NCI-H82 treated with DMSO at 0.1 percent for 48 hours (cell line): ENCODE data around the gene PRDX4.
A peak's percentile ranks its signal among the peaks of the same experiment; 100 is the strongest.
"Not testable (repeated sequence)": the region's sequence is repeated elsewhere in the genome, so short reads cannot be mapped to it uniquely, and the experiment has no call there.

Experiments
- DNase-seq: peaks from one replicate; lab custom pipeline; 2025; ENCODE audit not compliant: unreplicated experiment; lab: John Stamatoyannopoulos, UW

Gene PRDX4

DNA sequence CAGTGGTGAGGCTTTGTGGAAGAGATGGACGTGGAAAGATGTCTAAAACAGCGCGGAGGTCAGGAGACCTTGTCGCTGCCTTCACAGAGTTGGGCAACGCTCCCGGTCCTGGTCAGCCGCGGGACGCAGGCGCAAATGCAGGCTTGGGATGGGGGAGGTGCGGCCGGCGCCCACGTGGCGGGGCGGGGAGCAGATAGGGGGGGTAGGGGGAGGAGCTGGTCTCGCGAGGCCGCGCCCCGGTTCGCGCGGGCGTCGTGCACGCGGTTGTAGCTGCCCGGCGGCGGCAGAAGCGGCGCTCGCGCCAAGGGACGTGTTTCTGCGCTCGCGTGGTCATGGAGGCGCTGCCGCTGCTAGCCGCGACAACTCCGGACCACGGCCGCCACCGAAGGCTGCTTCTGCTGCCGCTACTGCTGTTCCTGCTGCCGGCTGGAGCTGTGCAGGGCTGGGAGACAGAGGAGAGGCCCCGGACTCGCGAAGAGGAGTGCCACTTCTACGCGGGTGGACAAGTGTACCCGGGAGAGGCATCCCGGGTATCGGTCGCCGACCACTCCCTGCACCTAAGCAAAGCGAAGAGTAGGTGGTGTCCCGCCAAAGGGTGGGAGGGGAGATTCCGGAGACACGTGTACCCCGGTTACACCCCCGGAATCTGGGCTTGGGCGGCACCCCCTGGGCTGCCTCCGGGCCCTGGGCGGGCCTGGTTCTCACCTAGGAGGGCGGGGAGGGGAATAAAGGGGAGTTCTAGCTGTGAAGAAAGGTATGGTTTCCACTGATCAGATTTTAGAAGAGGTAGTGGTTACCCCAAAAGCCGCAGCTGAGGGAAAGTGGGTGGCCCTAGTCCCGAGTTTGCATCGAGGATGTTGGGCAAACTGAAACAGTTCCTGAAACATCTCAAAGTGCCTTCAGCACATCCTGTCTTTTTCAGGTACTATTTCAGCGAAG is at the start of gene PRDX4:
PRDX4 (plus strand) TSS at position 255 of the 939 bp plus-strand sequence; CDS start at position 333, 78 bp downstream.
- DNase-seq: peak; percentile 72

DNA sequence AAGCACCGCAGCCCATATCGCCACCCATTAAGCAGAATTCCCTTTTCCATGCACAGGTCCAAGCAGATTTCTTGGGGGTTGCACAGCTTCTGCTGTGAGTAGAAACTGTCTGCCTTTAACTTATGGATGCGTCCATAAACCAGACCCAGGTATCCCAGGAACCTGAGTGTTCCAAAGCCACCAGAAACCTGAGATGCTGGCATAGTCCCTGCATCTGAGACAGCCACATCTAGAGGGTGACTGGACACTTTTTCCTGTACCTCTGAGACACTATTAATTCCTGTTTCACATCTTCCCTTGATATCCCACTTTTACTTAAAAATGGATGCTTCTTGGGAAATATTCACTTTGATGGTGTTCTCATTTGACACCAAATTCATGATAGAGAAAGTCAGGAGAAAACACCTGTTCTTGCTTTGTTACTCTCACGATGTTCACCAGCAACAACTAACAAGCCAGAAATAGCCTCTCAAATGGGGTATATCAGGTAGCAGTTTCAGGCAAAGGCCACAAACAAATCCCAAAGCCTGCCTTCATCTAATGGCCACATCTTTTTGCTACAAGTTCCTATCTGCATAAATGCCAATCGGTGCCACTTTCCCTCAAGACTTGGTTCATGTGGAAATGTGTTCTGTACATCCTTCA is 45.5 kb upstream of the PRDX4 start:
- DNase-seq: no peak

- no peak for DNase-seq
Measured at GRCh38 chrX:23623797-23624196, 43.5 kb upstream of the PRDX4 start.

GRCh38 chrX:23626651-23627050 is 40.6 kb upstream of the PRDX4 start:
- no peak for DNase-seq

DNA sequence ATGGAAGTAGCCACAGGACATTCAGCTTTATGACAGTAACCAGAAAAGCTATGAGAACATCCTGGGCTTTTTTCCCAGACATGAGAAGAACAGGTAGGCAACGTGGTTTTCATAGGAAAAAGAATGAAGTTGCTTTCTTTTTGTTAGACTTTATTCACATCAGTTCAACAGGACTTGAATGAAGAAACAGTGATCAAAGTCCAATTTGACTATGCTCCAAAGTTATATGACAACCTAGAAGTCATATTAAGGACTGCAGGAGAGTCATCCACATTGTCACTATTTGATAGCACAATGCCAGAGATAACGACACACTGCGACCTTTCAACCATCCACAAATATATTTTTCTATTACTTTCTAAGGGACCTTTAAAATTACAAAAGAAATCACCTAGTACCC is 39.2 kb upstream of the PRDX4 start:
- no peak for DNase-seq

GRCh38 chrX:23631136-23631535 is 36.2 kb upstream of the PRDX4 start:
- no peak for DNase-seq

GRCh38 chrX:23633834-23634580 is 33.3 kb upstream of the PRDX4 start:
- no peak for DNase-seq

DNA sequence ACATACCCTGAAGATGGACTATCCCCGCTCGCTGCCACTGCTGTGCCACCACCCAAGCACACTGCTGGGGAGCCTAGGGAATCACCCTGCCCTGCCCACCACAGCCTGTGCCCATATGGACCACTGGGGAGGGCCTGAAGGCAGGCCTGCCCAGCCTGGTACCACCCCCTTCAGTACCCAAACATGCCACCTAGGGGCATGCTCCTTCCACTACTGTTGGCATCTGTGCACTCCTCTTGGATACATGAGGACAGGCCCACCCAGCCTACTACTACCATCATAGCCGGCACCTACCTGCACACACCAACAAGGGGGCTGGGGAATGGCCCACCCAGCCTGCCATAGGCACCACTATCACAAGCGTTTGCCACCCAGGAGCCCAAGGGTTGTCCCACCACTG is 30.1 kb upstream of the PRDX4 start:
- no peak for DNase-seq

DNA sequence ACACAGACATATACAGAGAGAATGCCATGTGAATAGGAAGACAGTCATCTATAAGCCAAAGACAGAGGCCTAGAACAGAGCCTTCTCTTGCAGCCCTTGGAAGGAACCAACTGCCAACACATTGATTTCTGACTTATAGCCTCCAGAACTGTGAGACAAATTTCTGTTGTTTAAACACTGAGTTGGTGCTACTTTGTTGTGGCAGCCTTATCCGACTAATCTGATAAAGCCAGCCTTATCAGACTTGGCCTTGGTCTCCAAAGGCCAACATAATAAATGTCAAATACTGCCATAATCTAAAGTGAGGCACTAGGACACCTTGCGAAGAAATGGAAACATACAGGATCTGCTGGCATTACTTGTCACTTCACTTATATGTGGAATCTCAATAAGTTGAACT is 24.3 kb upstream of the PRDX4 start:
- no peak for DNase-seq

DNA sequence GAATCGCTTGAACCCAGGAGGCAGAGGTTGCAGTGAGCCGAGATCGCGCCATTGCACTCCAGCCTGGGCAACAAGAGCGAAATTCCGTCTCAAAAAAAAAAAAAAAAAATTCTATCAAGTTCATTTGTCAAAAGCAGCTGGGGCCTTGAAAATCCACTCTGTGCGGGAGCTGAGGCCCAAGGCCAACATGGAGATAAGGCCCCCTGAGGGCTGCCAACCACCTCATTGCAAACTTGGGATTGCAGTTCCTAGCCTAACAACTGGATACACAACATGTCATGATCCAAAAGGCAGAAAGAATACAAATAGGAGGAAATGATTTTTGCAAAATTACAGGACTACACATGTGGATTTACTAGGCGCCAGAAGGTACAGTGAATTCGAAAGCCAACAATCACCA is 22.5 kb upstream of the PRDX4 start:
- no peak for DNase-seq

DNA sequence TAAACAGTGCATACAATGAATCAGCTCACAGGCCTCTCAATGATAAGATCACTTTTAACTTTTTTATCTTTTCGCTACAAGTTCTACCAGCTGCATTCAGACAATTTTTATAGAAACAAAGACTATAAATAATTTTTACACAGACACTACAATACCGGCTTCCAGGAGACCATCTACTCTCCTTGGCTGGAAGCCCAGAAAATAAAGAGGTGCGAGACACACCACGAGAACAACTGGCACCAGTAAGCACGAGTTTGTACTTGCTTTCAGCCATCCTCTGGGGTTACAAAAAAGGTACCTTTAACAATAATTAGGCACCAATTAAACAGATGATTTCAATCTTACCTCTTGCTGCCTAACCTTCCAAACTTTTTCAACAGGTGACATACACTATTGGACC is 11.2 kb upstream of the PRDX4 start:
- no peak for DNase-seq

GRCh38 chrX:23656684-23657083 is 10.6 kb upstream of the PRDX4 start:
- DNase-seq: no peak

- no peak for DNase-seq
Measured at GRCh38 chrX:23659339-23659738, 8.0 kb upstream of the PRDX4 start.

DNA sequence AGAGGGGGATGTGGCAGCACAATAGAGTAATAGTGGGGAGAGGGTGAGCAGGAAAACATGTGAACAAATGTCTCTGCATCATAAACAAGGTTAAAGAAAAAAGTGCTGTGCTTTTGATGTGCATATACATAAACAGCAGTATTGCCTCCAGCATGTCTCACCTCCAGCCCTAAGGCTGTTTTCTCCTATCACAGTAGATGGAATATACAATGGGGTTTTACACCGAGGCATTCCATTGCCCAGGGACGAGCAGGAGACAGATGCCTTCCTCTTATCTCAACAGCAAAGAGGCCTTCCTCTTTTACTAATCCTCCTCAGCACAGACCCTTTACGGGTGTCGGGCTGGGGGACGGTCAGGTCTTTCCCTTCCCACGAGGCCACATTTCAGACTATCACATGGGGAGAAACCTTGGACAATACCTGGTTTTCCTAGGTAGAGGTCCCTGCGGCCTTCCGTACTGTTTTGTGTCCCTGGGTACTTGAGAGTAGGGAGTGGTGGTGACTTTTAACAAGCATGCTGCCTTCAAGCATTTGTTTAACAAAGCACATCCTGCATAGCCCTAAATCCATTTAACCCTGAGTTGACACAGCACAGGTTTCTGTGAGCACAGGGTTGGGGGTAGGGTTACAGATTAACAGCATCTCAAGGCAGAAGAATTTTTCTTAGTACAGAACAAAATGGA is 7.1 kb upstream of the PRDX4 start:
- not testable (repeated sequence) for DNase-seq

DNA sequence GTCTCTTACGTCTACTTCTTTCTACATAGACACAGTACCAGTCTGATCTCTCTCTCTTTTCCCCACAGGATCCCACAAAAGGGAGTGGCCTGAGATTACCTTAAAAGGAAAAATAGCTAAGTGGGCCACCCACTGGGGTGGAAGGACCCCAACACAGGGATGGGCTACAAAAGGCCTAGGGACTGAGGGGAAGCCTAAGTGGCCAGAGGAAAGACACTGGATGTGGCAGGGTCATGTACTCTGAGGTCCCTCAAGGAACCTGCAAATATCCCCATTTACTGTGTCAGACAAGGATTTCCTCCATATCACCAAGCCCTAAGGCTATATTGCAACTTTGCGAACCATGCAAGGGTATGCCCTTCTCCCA is 6.5 kb upstream of the PRDX4 start:
- no peak for DNase-seq

DNA sequence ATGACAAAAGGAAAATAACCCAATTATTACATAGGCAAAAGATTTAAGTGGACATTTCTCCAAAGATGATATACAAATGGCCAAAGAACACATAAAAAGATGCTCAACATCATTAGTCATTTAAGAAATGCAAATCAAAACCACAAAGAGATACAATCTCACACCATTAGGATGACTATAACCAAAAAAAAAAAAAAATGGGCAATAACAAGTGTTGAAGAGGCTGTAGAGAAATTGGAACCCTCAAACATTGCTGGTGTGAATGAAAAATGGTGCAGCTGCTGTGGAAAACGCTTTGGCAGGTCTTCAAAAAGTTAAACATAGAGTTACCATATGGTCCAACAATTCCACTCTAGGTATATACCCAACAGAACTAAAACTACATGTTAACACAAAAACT is 5.6 kb upstream of the PRDX4 start:
- DNase-seq: no peak

GRCh38 chrX:23662187-23662586 is 5.1 kb upstream of the PRDX4 start:
- no peak for DNase-seq

GRCh38 chrX:23662853-23663252 is 4.4 kb upstream of the PRDX4 start:
- no peak for DNase-seq

- no peak for DNase-seq
Measured at GRCh38 chrX:23664496-23664895, 2.8 kb upstream of the PRDX4 start.

DNA sequence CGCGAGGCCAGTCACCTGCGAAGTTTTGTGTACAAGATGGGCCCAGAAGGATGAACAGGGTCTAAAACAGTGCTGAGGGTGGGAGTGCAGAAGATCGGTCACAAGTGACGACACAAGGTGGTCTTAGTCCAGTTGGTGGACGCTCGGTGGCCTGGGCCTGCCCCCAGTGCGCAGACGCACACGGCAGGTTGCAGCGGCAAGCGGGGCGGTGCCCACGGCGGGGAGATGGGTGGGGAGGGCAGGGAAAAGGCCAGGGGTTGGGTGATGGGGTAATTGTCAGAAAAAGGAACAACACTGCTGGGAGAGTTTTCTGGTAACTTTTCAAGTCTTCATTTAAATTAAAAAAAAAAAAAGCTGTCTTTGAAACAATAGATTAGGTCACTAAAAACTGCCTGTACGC is 1.0 kb upstream of the PRDX4 start:
- no peak for DNase-seq

DNA sequence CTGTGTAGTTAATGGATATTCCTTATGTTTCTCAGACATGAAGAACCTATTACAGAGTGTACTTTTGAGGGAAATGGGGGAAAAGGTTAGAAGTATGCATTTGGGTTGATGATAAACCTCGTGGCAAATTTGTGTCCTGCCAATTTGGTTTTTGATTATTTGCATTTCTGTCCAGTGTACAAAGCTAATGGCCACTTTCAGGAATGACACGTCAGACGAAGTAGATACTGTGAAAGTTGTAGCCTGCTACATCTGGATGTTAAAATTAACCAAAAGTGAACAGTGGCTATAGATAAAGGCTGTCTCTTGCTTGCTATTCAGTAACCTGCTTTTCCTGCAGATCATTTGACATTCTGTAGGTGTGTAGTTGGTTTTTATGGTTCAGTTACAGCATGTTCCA is 1.0 kb downstream of the PRDX4 start:
- DNase-seq: no peak
